GM18505 (cell line): ENCODE results near the gene HAVCR2.

ENCODE experiments used
- ATAC-seq: cut with Tn5 transposase; IDR thresholded peaks from one replicate; pipeline ENCODE4 v1.9.1; 2021; ENCODE audit not compliant: unreplicated experiment
- POLR2A ChIP-seq: IDR thresholded peaks from 4 replicates; pipeline ENCODE4 v1.6.1; 2011; ENCODE audit warnings: borderline replicate concordance; ENCODE audit not compliant: insufficient read depth, insufficient read length; ENCODE audit errors: extremely low read depth

The HAVCR2 gene

GRCh38 chr5:157108976-157109375, at the start of gene HAVCR2:
TSS of gene HAVCR2 (minus strand) at chr5:157109044. CDS start at chr5:157108983, 61 bp downstream.
- ATAC-seq = peak; percentile 90
- TF ChIP-seq POLR2A = peak; percentile 51

- no peak for ATAC-seq
- no peak for TF ChIP-seq POLR2A
Observed at GRCh38 chr5:157157293-157157891, 48.5 kb upstream of the HAVCR2 start.

DNA sequence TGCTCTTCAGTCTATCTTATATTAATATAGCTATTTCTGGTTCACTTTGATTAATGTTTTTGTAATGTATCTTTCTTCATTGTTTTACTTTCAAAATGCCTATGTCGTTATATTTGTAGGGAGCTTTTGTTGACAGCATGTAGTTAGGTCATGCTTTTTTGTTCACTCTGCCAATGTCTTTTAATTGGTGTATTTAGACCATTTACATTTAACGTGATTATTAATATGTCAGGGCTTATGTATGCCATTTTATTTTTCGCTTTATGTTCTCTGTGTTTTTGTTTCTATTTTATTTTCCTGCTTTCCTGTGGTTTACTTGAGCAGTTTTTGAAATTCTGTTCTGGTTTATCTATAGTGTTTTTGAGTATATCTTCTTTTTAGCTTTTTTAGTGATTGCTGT, 46.5 kb upstream of the HAVCR2 start:
- no peak for TF ChIP-seq POLR2A
- no peak for ATAC-seq

DNA sequence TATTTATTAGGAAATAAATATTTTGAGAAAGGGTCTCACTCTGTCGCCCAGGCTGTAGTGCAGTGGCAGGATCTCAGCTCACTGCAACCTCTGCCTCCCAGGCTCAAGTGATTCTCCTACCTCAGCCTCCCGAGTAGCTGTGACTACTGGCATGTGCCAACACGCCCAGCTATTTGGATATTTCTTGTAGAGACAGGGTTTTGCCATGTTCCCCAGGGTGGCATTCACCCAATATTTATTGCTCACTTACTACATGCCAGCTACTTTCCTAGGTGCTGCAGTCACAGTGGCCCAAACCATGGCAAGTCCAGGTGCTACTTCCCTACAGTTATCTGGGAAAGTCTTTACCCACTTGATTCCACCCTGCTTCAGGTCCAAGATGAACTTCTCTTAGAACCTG, 42.2 kb upstream of the HAVCR2 start:
- ATAC-seq = no peak
- TF ChIP-seq POLR2A = no peak

DNA sequence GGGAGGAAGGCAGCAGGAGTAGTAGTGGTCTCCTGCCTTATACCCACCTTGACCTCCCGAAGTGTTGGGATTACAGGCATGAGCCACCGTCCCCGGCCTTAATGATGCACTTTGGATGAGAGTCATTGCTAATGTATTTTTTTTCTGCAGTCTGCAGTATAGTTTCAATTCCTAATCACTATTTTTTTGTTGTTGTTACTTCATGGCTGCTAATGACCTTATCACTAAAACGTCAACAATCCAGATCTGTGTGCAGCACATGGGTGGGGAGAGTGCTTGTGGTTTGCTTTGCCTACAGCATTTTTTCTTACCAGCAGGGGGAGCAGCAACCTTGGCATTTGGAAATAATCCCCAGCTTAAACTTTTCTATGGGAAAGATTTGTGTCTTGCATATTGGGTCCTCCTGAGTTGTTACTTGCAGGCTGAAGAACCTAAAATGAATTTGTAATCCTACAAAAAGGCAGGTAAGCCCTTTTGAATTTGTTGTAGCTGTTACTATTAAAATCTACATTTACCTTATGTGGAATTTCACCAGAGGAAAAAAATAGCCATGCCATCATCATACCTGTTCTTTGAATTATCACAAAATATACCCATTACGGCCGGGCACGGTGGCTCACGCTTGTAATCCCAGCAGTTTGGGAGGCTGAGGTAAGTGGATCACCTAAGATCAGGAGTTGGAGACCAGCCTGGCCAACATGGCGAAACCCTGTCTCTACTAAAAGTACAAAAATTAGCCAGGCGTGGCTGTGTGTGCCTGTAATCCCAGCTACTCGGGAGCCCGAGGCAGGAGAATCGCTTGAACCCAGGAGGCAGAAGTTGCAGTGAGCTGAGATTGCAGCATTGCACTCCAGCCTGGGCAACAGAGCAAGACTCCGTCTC, 40.1 kb upstream of the HAVCR2 start:
- no peak for ATAC-seq
- TF ChIP-seq POLR2A = no peak

GRCh38 chr5:157143127-157143971, 34.5 kb upstream of the HAVCR2 start:
- no peak for TF ChIP-seq POLR2A
- peak; percentile 34 for ATAC-seq

DNA sequence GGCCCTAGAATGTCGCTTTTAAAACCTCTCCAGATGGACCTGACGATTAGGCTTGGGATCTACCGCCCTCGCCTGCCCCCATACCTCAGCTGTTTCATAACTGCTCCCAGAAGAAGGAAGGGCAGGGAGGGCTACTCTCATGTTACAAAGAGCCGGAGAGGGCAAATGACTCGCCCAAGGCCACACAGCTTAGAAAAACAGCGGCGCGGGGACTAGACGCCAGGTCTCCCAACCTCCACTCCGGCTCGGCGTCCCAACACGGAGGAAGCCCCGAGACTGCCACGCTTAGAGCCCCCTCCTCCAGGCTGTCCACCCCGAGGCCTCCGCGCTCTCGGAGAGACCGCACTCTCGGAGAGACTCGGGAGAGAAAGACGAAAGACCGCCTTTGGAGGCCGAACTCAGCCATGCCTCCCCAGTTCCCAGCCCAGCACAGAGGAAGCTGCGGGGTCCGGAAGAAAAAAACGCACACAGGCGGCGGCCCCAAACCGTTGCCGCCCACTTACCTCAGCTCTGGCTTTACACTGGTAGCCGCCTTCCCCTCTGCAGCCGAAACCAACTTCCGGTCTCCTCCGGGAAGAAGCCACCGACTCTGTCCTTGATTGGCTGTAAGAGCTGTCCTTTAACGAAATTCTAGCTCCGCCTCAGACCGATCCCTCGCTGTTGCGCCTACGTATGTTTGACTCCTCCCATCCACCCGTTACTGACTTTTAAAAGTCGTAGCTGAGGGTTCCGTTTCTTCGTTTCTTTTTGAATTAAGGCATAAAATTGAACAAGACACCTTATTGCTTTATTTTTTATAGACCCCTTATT, 33.7 kb upstream of the HAVCR2 start, which contains the start of gene MED7:
Gene MED7 (minus strand): TSS at position 549 of the 810 bp plus-strand sequence. CDS start 3,434 bp downstream, outside the sequence.
- ATAC-seq = peak; percentile 100

GRCh38 chr5:157137691-157138090, 28.8 kb upstream of the HAVCR2 start:
- no peak for TF ChIP-seq POLR2A
- ATAC-seq = no peak

More for the DNA sequence above, 33.7 kb upstream of the HAVCR2 start, which contains the start of gene MED7:
- TF ChIP-seq POLR2A = peak; percentile 96

- TF ChIP-seq POLR2A = no peak
Observed at GRCh38 chr5:157132281-157132612, 23.4 kb upstream of the HAVCR2 start.

DNA sequence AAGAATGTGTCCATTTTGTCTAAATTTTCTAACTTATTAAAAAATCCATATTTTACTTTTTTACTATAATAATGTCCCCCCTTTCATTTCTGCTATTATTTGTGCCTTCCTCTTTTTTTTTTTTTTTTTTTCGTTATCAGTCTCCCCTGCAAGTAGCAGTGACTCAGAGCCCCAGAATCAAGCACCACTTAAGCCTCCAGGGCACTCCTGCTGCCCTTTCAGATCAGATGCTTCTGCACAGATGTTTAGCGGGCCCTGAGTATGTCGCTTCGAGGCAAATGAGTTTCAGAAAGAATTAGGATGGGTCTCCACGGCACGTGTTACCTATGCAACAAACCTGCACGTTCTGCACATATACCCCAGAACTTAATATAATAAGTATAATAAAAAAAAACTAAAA, 22.1 kb upstream of the HAVCR2 start:
- TF ChIP-seq POLR2A = no peak
- no peak for ATAC-seq

More at GRCh38 chr5:157132281-157132612, 23.4 kb upstream of the HAVCR2 start:
- ATAC-seq = no peak

- no peak for ATAC-seq
- no peak for TF ChIP-seq POLR2A
Observed at GRCh38 chr5:157121709-157122108, 12.9 kb upstream of the HAVCR2 start.

DNA sequence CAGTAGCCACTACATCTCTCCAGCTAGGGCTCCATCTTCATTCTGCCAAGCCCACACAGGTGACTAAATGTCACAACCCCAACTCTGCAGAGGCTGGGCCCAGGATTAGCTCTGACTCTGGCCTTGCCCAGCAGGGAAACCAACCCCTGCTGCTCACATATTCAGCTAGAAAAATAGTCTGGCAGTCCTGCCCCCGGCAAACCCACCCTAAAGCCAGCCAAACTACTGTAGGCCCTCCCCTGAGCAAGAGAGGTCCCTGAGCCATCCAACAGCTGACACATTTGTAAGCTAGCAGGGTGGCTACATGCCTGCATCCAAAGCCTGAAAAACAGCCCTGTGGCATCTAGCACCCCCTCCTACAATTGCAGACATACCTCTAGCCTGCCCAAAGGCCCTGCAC, 11.3 kb upstream of the HAVCR2 start:
- no peak for ATAC-seq
- TF ChIP-seq POLR2A = no peak

GRCh38 chr5:157116483-157116954, 7.7 kb upstream of the HAVCR2 start:
- no peak for TF ChIP-seq POLR2A
- ATAC-seq = peak; percentile 52

DNA sequence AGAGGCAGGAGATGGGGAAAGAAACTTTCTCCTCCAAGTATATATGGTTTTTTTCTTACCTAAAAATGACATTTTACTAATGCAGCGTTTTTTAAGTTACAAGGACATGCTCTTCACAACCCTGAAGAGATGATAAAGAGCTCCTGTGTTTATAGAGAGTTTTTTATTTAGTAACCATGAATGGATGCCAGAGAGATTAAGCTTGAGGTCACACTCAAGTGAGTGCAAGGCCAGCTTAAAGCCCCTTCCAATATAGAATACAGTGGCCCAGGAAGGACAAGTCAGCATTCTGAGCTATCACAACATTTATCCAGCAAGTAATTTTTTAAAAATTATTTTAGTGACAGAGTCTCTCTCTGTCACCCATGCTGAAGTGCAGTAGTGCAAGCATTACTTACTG, 6.7 kb upstream of the HAVCR2 start:
- TF ChIP-seq POLR2A = no peak
- ATAC-seq = no peak
